ENCODE results near the gene CADPS. TPM values are rescaled to one million over a fixed set of nuclear protein-coding genes. Genes with fewer than 3 reads are reported as not detected.

CADPS gene
- total RNA-seq, 1 donor from 2014 or later: not detected

GRCh38 chr3:62755285-62755684, 119.9 kb downstream of the CADPS start:
- H3K27me3 Mint-ChIP-seq (ENCODE audit: low read depth): no peaks in the 10 kb centered on the region
- H3K9me3 Mint-ChIP-seq: no peaks in the 10 kb centered on the region
- no peak overlapping the region for H3K27ac Mint-ChIP-seq
- H3K4me1 Mint-ChIP-seq (ENCODE audit: low read depth): no peaks in the 10 kb centered on the region
- no peak overlapping the region for H3K4me3 Mint-ChIP-seq (ENCODE audit: low read depth)
- intact Hi-C loops (cut with micrococcal nuclease): no loop called here
- H3K36me3 Mint-ChIP-seq (ENCODE audit: low read depth): no peaks in the 10 kb centered on the region
- no peak for DNase-seq (ENCODE audit: low spot score)

DNA sequence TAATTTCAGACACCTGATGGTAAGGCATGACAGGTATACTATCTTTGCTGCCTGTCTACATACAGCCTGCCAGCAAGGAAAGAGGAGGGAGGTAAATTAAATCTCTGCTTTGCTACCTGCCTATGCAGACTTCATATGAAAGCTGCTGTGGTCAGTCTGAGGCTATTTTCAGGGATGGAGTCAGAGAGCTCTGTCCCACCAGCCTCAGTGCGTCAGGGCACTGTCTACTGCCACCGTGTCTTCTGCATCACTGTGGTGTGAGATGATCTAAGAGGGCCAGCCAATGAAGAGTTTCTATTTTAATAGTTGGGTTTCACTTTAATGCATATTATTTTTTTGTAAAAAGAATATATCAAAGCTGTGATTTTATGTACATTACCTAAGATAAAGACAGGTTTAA, 125.6 kb downstream of the CADPS start:
- no peaks in the 10 kb centered on the region for H3K36me3 Mint-ChIP-seq (ENCODE audit: low read depth)

GRCh38 chr3:62749130-62749529, 126.1 kb downstream of the CADPS start:
- no peaks in the 10 kb centered on the region for H3K4me1 Mint-ChIP-seq (ENCODE audit: low read depth)
- H3K27me3 Mint-ChIP-seq (ENCODE audit: low read depth): no peaks in the 10 kb centered on the region
- intact Hi-C loops (cut with micrococcal nuclease): no loop called here
- no peaks in the 10 kb centered on the region for H3K36me3 Mint-ChIP-seq (ENCODE audit: low read depth)
- H3K27ac Mint-ChIP-seq: no peak overlapping the region
- H3K4me3 Mint-ChIP-seq (ENCODE audit: low read depth): no peak overlapping the region
- no peaks in the 10 kb centered on the region for H3K9me3 Mint-ChIP-seq
- no peak for DNase-seq (ENCODE audit: low spot score)

More for the DNA sequence above, 125.6 kb downstream of the CADPS start:
- no peak for DNase-seq (ENCODE audit: low spot score)
- intact Hi-C loops (cut with micrococcal nuclease): no loop called here
- Mint-ChIP-seq H3K27ac (no peak overlapping the region), H3K4me3 (ENCODE audit: low read depth) (no peak overlapping the region), H3K27me3 (ENCODE audit: low read depth) (no peaks in the 10 kb centered on the region), H3K9me3 (no peaks in the 10 kb centered on the region), H3K4me1 (ENCODE audit: low read depth) (no peaks in the 10 kb centered on the region)

- intact Hi-C loops (cut with micrococcal nuclease): no loop called here
- no peak for DNase-seq (ENCODE audit: low spot score)
Observed at GRCh38 chr3:62737449-62737848, 137.8 kb downstream of the CADPS start.

GRCh38 chr3:62735510-62735909, 139.7 kb downstream of the CADPS start:
- H3K27me3 Mint-ChIP-seq (ENCODE audit: low read depth): no peaks in the 10 kb centered on the region
- intact Hi-C loops (cut with micrococcal nuclease): no loop called here
- H3K27ac Mint-ChIP-seq: no peak overlapping the region
- no peaks in the 10 kb centered on the region for H3K4me1 Mint-ChIP-seq (ENCODE audit: low read depth)
- DNase-seq (ENCODE audit: low spot score): no peak
- no peak overlapping the region for H3K4me3 Mint-ChIP-seq (ENCODE audit: low read depth)
- no peaks in the 10 kb centered on the region for H3K36me3 Mint-ChIP-seq (ENCODE audit: low read depth)
- no peaks in the 10 kb centered on the region for H3K9me3 Mint-ChIP-seq

More at GRCh38 chr3:62737449-62737848, 137.8 kb downstream of the CADPS start:
- no peaks in the 10 kb centered on the region for H3K27me3 Mint-ChIP-seq (ENCODE audit: low read depth)
- H3K27ac Mint-ChIP-seq: no peak overlapping the region
- H3K4me1 Mint-ChIP-seq (ENCODE audit: low read depth): no peaks in the 10 kb centered on the region
- H3K36me3 Mint-ChIP-seq (ENCODE audit: low read depth): no peaks in the 10 kb centered on the region
- H3K9me3 Mint-ChIP-seq: no peaks in the 10 kb centered on the region
- H3K4me3 Mint-ChIP-seq (ENCODE audit: low read depth): no peak overlapping the region

DNA sequence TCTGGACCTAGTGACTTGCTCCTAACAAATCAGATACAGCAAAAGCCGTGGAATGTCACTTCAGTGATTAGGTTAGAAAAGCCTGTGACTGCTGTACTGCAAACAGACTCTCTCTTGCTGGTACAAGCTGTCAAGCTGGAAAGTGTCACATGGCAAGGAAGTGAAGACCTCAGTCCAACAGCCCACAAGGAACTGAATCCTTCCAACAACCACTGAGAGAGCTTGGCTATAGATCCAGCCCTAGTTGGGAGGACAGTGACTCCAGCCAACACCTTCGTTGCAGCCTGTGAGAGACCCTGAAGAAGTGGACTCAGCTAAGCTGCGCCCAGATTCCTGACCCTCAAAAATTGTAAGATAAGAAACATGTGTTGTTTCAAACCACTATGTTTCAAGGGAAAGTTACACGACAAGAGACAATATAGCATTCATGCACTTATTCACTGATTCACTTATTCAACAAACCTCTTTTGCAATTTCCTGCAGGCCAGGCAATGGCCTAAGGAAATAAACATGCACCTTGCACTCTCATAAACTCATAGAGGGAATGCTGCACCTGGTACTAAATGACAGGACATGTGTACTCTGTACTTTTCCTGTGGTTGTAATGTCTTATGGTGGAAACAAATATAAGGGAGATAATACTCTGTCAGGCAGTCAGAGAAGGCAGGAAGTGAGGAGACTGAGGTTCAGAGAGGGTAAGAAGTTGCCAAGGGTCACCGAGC, 142.9 kb downstream of the CADPS start:
- intact Hi-C loops (cut with micrococcal nuclease): no loop called here
- Mint-ChIP-seq H3K27me3 (ENCODE audit: low read depth) (no peaks in the 10 kb centered on the region), H3K4me1 (ENCODE audit: low read depth) (no peaks in the 10 kb centered on the region), H3K36me3 (ENCODE audit: low read depth) (no peaks in the 10 kb centered on the region), H3K27ac (no peak overlapping the region), H3K4me3 (ENCODE audit: low read depth) (no peak overlapping the region), H3K9me3 (no peaks in the 10 kb centered on the region)
- DNase-seq (ENCODE audit: low spot score): no peak

DNA sequence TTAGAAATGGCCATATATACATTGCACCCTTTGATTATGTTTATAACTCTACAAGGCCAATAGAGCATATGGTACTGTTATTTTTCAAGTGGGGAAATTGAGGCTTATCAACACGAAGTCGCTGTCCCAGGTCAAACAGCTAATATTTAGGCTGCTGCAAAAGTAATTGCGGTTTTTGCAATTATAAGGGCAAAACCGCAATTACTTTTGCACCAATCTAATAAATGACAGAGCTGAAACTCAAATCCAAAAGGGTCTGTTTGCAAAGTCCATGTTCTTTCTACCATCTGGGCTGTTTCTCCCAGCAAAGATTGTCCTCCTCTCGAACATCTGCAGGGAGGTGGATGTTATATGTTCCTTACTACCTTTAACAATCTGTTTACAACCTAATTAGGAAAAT, 147.2 kb downstream of the CADPS start:
- H3K4me3 Mint-ChIP-seq (ENCODE audit: low read depth): no peak overlapping the region
- no peak overlapping the region for H3K27ac Mint-ChIP-seq
- H3K36me3 Mint-ChIP-seq (ENCODE audit: low read depth): no peaks in the 10 kb centered on the region
- intact Hi-C loops (cut with micrococcal nuclease): no loop called here
- H3K9me3 Mint-ChIP-seq: no peaks in the 10 kb centered on the region
- H3K27me3 Mint-ChIP-seq (ENCODE audit: low read depth): no peaks in the 10 kb centered on the region
- H3K4me1 Mint-ChIP-seq (ENCODE audit: low read depth): no peaks in the 10 kb centered on the region
- DNase-seq (ENCODE audit: low spot score): no peak

GRCh38 chr3:62727536-62727935, 147.7 kb downstream of the CADPS start:
- Mint-ChIP-seq H3K4me1 (ENCODE audit: low read depth) (no peaks in the 10 kb centered on the region), H3K9me3 (no peaks in the 10 kb centered on the region), H3K27ac (no peak overlapping the region), H3K4me3 (ENCODE audit: low read depth) (no peak overlapping the region), H3K27me3 (ENCODE audit: low read depth) (no peaks in the 10 kb centered on the region), H3K36me3 (ENCODE audit: low read depth) (no peaks in the 10 kb centered on the region)
- no peak for DNase-seq (ENCODE audit: low spot score)
- intact Hi-C loops (cut with micrococcal nuclease): no loop called here

- intact Hi-C loops (cut with micrococcal nuclease): no loop called here
- no peaks in the 10 kb centered on the region for H3K4me1 Mint-ChIP-seq (ENCODE audit: low read depth)
- H3K27ac Mint-ChIP-seq: no peak overlapping the region
- no peak for DNase-seq (ENCODE audit: low spot score)
- no peaks in the 10 kb centered on the region for H3K36me3 Mint-ChIP-seq (ENCODE audit: low read depth)
- H3K27me3 Mint-ChIP-seq (ENCODE audit: low read depth): no peaks in the 10 kb centered on the region
- no peak overlapping the region for H3K4me3 Mint-ChIP-seq (ENCODE audit: low read depth)
- H3K9me3 Mint-ChIP-seq: no peaks in the 10 kb centered on the region
Observed at GRCh38 chr3:62724503-62724902, 150.7 kb downstream of the CADPS start.

GRCh38 chr3:62723914-62724217, 151.3 kb downstream of the CADPS start:
- intact Hi-C loops (cut with micrococcal nuclease): no loop called here
- H3K9me3 Mint-ChIP-seq: no peaks in the 10 kb centered on the region
- no peaks in the 10 kb centered on the region for H3K4me1 Mint-ChIP-seq (ENCODE audit: low read depth)
- no peak for DNase-seq (ENCODE audit: low spot score)
- no peak overlapping the region for H3K27ac Mint-ChIP-seq
- H3K4me3 Mint-ChIP-seq (ENCODE audit: low read depth): no peak overlapping the region
- H3K36me3 Mint-ChIP-seq (ENCODE audit: low read depth): no peaks in the 10 kb centered on the region
- H3K27me3 Mint-ChIP-seq (ENCODE audit: low read depth): no peaks in the 10 kb centered on the region

DNA sequence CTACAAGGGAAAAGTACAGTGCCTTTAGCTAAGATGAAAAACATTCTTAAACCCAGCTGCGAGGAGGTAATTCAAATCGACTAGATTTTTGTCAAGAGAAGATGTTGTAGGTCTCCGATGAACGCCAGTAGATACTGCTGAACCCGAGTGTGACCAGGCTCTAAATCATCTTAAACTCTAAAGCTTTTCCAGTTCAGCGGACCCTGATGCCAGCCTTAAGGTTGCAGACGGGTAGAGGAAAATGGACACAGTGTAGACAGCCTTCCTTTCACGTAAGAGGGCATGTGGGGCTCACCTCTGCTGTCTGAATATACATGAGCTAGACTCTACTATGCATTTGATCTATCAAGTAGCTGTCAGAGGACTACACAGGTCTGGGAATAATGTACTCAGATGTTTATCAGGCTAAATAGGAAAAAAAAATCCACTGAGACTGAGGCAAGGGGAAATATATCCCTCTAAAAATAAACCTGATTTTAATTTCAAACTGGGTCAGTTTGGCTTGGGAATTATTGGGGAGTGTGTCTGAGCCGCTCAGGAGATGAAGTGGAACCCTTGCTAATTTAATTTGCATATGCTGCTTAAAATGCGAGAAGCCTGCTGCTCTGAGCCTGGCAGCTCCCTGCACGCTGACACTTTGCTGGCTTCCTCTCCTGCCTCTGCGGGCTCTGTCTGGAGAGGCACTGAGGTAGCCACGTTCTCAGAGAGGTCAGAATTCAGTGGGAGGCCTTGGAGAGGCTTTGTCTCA, 151.9 kb downstream of the CADPS start:
- no peaks in the 10 kb centered on the region for H3K9me3 Mint-ChIP-seq
- intact Hi-C loops (cut with micrococcal nuclease): no loop called here
- H3K27me3 Mint-ChIP-seq (ENCODE audit: low read depth): no peaks in the 10 kb centered on the region
- no peaks in the 10 kb centered on the region for H3K4me1 Mint-ChIP-seq (ENCODE audit: low read depth)
- no peak for DNase-seq (ENCODE audit: low spot score)
- no peak overlapping the region for H3K27ac Mint-ChIP-seq
- no peak overlapping the region for H3K4me3 Mint-ChIP-seq (ENCODE audit: low read depth)
- no peaks in the 10 kb centered on the region for H3K36me3 Mint-ChIP-seq (ENCODE audit: low read depth)

- H3K9me3 Mint-ChIP-seq: no peaks in the 10 kb centered on the region
- H3K27ac Mint-ChIP-seq: no peak overlapping the region
- intact Hi-C loops (cut with micrococcal nuclease): no loop called here
- H3K4me1 Mint-ChIP-seq (ENCODE audit: low read depth): no peaks in the 10 kb centered on the region
- no peaks in the 10 kb centered on the region for H3K27me3 Mint-ChIP-seq (ENCODE audit: low read depth)
- H3K4me3 Mint-ChIP-seq (ENCODE audit: low read depth): no peak overlapping the region
- no peak for DNase-seq (ENCODE audit: low spot score)
- no peaks in the 10 kb centered on the region for H3K36me3 Mint-ChIP-seq (ENCODE audit: low read depth)
Observed at GRCh38 chr3:62722344-62722743, 152.9 kb downstream of the CADPS start.

- no peak overlapping the region for H3K4me3 Mint-ChIP-seq (ENCODE audit: low read depth)
- no peak for DNase-seq (ENCODE audit: low spot score)
- no peaks in the 10 kb centered on the region for H3K4me1 Mint-ChIP-seq (ENCODE audit: low read depth)
Observed at GRCh38 chr3:62718515-62719320, 156.5 kb downstream of the CADPS start.

More at GRCh38 chr3:62718515-62719320, 156.5 kb downstream of the CADPS start:
- no peaks in the 10 kb centered on the region for H3K9me3 Mint-ChIP-seq
- no peak overlapping the region for H3K27ac Mint-ChIP-seq
- no peaks in the 10 kb centered on the region for H3K27me3 Mint-ChIP-seq (ENCODE audit: low read depth)
- intact Hi-C loops (cut with micrococcal nuclease): no loop called here
- no peaks in the 10 kb centered on the region for H3K36me3 Mint-ChIP-seq (ENCODE audit: low read depth)
